Panc1 (cell line): ENCODE measurements around the gene FGD5.

Experiments
- CTCF ChIP-seq: fragments of 450-650 bp; IDR thresholded peaks from 2 replicates; pipeline ENCODE4 v1.5.1; 2017; ENCODE audit warnings: mild to moderate bottlenecking
- POLR2AphosphoS5 ChIP-seq: IDR thresholded peaks from 2 replicates; pipeline ENCODE4 v1.6.1; 2012; ENCODE audit warnings: mild to moderate bottlenecking, low read depth, low read length, moderate library complexity
- REST ChIP-seq, 2 experiments: IDR thresholded peaks; 2 replicates each; pipeline ENCODE4 v1.6.1; 2011 to 2012; ENCODE audit warnings: low read depth in 2 of 2, control low read depth in 1 of 2, low read length in 1 of 2, mild to moderate bottlenecking in 1 of 2, moderate library complexity in 1 of 2; ENCODE audit not compliant: insufficient read depth in 1 of 2
- SIN3A ChIP-seq: IDR thresholded peaks from 2 replicates; pipeline ENCODE4 v1.6.1; 2012; ENCODE audit warnings: low read depth, mild to moderate bottlenecking, low read length, moderate library complexity, borderline replicate concordance; ENCODE audit not compliant: insufficient read depth
- TCF7L2 ChIP-seq: IDR thresholded peaks from 2 replicates; pipeline ENCODE4 v1.6.1; 2011; ENCODE audit warnings: mild to moderate bottlenecking, low read depth, low read length, inconsistent platforms

GRCh38 chr3:14826069-14826468 lies 7.3 kb downstream of the FGD5 start:
- no peak for TF ChIP-seq CTCF
- no peak for TF ChIP-seq POLR2AphosphoS5
- no peak for TF ChIP-seq REST (IDR thresholded peaks at IDR 0.05; ENCODE audit: insufficient read depth in 1 of 2, low read depth in 2 of 2, low read length in 1 of 2)
- no peak for TF ChIP-seq SIN3A
- no peak for TF ChIP-seq TCF7L2
